Panc1 (cell line): ENCODE measurements around the gene CKM. TPM values are rescaled to one million over a fixed set of nuclear protein-coding genes. Genes with fewer than 3 reads are reported as not detected.

Experiments
- ATAC-seq: fragments of 200-7000 bp; cut with Tn5 transposase; 2 replicates; pipeline ENCODE4 v1.9.1; 2020; ENCODE audit warnings: mild to moderate bottlenecking, moderate library complexity
- BruUV-seq: library from RNA; stranded (reverse); fragments of 400-500 nt; replicated peaks from 2 replicates; lab custom pipeline; 2021; lab: Mats Ljungman, UMichigan
- CTCF ChIA-PET: fragments of 300-600 bp; sonication (Branson Sonifier 250); formaldehyde crosslinking; loops from one replicate; lab custom pipeline; 2022; ENCODE audit warnings: antibody characterized with exemption; lab: Charles Lee
- POLR2A ChIA-PET: fragments of 300-600 bp; sonication (Branson Sonifier 250); formaldehyde crosslinking; loops from one replicate; lab custom pipeline; 2022; ENCODE audit warnings: antibody characterized with exemption; lab: Charles Lee
- DNase-seq: peaks from one replicate; pipeline ENCODE4 v3.0.0-alpha.2; 2010; ENCODE audit warnings: low read depth, low spot score
- H3K27ac ChIP-seq: 2 replicates; pipeline ENCODE4 v1.5.1; 2011; ENCODE audit warnings: mild to moderate bottlenecking, low read length, inconsistent platforms
- H3K27me3 ChIP-seq: fragments of 200-500 bp; sonication (Bioruptor generic); 2 replicates; pipeline ENCODE4 v1.6.0; 2014; ENCODE audit warnings: low read length, inconsistent platforms; ENCODE audit not compliant: control insufficient read depth, insufficient read depth
- H3K36me3 ChIP-seq: fragments of 200-500 bp; sonication (Bioruptor generic); 2 replicates; pipeline ENCODE4 v1.5.1; 2014; ENCODE audit warnings: inconsistent platforms, mild to moderate bottlenecking, low read length, moderate library complexity; ENCODE audit not compliant: control insufficient read depth, insufficient read depth
- H3K4me1 ChIP-seq: 2 replicates; pipeline ENCODE4 v1.5.1; 2011; ENCODE audit warnings: inconsistent platforms, mild to moderate bottlenecking, low read length, moderate library complexity; ENCODE audit not compliant: control insufficient read depth, insufficient read depth
- H3K4me3 ChIP-seq, 2 experiments: 2 replicates each; pipeline ENCODE4 v1.5.1; 2011 to 2012; ENCODE audit warnings: low read depth in 2 of 2, low read length in 2 of 2, mild to moderate bottlenecking in 2 of 2, inconsistent platforms in 1 of 2, moderate library complexity in 1 of 2
- H3K9me3 ChIP-seq: fragments of 200-500 bp; sonication (Bioruptor generic); 2 replicates; pipeline ENCODE4 v1.5.1; 2014; ENCODE audit warnings: low read depth, mild to moderate bottlenecking, inconsistent platforms, low read length, moderate library complexity; ENCODE audit not compliant: control insufficient read depth, insufficient read depth
- POLR2AphosphoS5 ChIP-seq: IDR thresholded peaks from 2 replicates; pipeline ENCODE4 v1.6.1; 2012; ENCODE audit warnings: mild to moderate bottlenecking, low read depth, low read length, moderate library complexity
- SIN3A ChIP-seq: IDR thresholded peaks from 2 replicates; pipeline ENCODE4 v1.6.1; 2012; ENCODE audit warnings: low read depth, mild to moderate bottlenecking, low read length, moderate library complexity, borderline replicate concordance; ENCODE audit not compliant: insufficient read depth
- TCF7L2 ChIP-seq: IDR thresholded peaks from 2 replicates; pipeline ENCODE4 v1.6.1; 2011; ENCODE audit warnings: mild to moderate bottlenecking, low read depth, low read length, inconsistent platforms
- in situ Hi-C: cut with HindIII; loops from 2 replicates; pipeline ENCODE4 v1.10.0; 2016; ENCODE audit warnings: low sequenced_read_pairs, low pct_unique_long_range_greater_than_20kb
- intact Hi-C: fragments of 100-400 bp; cut with micrococcal nuclease; formaldehyde crosslinking; loops from one replicate; pipeline ENCODE4 v1.10.0; 2022; ENCODE audit not compliant: unreplicated experiment
- total RNA-seq: library from RNA; stranded (reverse); gene quantifications from one replicate; pipeline ENCODE4 v1.2.1, GENCODE V29; 2021; ENCODE audit not compliant: unreplicated experiment
- TF ChIP-seq, protein P1 (sequence below), 2 experiments: IDR thresholded peaks; 2 replicates each; pipeline ENCODE4 v1.6.1; 2011 to 2012; ENCODE audit warnings: low read depth in 2 of 2, control low read depth in 1 of 2, low read length in 1 of 2, mild to moderate bottlenecking in 1 of 2, moderate library complexity in 1 of 2; ENCODE audit not compliant: insufficient read depth in 1 of 2
- TF ChIP-seq, protein P2 (sequence below): fragments of 450-650 bp; IDR thresholded peaks from 2 replicates; pipeline ENCODE4 v1.5.1; 2017; ENCODE audit warnings: mild to moderate bottlenecking

The CKM gene
- total RNA-seq, 1 experiment from 2014 or later = not detected

DNA sequence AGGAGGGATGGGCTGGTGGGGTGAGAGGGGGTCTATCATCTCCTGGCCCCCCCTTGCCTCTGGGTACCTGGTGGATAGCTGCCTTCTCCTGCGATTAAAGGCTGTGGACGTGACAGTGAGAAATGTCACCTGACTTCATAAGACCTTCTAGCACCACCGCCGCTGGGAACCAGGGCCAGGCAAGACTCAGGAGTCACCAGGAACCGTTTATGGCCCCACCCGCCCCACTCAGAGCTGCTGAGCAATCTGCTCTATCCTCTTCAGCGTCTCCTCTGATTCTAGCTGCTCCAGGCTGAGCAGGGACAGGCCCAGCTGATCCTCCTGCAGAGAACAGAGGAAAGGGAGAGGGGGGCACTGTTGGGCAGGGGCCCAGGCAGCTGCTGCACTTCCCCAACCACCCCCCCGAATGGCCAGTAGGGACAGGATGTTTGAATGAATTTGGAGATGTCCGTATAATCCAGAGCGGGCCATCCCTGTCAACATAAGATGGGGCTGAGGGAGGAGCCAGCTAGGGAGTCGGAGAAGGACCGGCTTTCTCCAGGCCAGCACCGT lies 28.8 kb upstream of the CKM start:
- POLR2A ChIA-PET = no interaction called here
- TF ChIP-seq SIN3A = no peak
- TF ChIP-seq, protein P1, sequence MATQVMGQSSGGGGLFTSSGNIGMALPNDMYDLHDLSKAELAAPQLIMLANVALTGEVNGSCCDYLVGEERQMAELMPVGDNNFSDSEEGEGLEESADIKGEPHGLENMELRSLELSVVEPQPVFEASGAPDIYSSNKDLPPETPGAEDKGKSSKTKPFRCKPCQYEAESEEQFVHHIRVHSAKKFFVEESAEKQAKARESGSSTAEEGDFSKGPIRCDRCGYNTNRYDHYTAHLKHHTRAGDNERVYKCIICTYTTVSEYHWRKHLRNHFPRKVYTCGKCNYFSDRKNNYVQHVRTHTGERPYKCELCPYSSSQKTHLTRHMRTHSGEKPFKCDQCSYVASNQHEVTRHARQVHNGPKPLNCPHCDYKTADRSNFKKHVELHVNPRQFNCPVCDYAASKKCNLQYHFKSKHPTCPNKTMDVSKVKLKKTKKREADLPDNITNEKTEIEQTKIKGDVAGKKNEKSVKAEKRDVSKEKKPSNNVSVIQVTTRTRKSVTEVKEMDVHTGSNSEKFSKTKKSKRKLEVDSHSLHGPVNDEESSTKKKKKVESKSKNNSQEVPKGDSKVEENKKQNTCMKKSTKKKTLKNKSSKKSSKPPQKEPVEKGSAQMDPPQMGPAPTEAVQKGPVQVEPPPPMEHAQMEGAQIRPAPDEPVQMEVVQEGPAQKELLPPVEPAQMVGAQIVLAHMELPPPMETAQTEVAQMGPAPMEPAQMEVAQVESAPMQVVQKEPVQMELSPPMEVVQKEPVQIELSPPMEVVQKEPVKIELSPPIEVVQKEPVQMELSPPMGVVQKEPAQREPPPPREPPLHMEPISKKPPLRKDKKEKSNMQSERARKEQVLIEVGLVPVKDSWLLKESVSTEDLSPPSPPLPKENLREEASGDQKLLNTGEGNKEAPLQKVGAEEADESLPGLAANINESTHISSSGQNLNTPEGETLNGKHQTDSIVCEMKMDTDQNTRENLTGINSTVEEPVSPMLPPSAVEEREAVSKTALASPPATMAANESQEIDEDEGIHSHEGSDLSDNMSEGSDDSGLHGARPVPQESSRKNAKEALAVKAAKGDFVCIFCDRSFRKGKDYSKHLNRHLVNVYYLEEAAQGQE (IDR thresholded peaks at IDR 0.05; ENCODE audit: insufficient read depth in 1 of 2, low read depth in 2 of 2, low read length in 1 of 2) = no peak
- no peak for TF ChIP-seq TCF7L2
- no peak for TF ChIP-seq POLR2AphosphoS5
- TF ChIP-seq, protein P2, sequence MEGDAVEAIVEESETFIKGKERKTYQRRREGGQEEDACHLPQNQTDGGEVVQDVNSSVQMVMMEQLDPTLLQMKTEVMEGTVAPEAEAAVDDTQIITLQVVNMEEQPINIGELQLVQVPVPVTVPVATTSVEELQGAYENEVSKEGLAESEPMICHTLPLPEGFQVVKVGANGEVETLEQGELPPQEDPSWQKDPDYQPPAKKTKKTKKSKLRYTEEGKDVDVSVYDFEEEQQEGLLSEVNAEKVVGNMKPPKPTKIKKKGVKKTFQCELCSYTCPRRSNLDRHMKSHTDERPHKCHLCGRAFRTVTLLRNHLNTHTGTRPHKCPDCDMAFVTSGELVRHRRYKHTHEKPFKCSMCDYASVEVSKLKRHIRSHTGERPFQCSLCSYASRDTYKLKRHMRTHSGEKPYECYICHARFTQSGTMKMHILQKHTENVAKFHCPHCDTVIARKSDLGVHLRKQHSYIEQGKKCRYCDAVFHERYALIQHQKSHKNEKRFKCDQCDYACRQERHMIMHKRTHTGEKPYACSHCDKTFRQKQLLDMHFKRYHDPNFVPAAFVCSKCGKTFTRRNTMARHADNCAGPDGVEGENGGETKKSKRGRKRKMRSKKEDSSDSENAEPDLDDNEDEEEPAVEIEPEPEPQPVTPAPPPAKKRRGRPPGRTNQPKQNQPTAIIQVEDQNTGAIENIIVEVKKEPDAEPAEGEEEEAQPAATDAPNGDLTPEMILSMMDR = no peak
- in situ Hi-C loops (no loop called here), intact Hi-C loops (no loop called here)
- H3K36me3 ChIP-seq = no peaks in the 10 kb centered on the region; the same call in 1 of the 2 replicates
- DNase-seq (no peak), ATAC-seq (peak; percentile 37; the same call in 1 of the 2 replicates)
- H3K27ac ChIP-seq = no peak overlapping the region
- CTCF ChIA-PET = no interaction called here
- no peaks in the 10 kb centered on the region for H3K4me1 ChIP-seq
- no peak overlapping the region for H3K4me3 ChIP-seq
- H3K27me3 ChIP-seq = no peaks in the 10 kb centered on the region
- no TSS peak for BruUV-seq
- no peaks in the 10 kb centered on the region for H3K9me3 ChIP-seq

DNA sequence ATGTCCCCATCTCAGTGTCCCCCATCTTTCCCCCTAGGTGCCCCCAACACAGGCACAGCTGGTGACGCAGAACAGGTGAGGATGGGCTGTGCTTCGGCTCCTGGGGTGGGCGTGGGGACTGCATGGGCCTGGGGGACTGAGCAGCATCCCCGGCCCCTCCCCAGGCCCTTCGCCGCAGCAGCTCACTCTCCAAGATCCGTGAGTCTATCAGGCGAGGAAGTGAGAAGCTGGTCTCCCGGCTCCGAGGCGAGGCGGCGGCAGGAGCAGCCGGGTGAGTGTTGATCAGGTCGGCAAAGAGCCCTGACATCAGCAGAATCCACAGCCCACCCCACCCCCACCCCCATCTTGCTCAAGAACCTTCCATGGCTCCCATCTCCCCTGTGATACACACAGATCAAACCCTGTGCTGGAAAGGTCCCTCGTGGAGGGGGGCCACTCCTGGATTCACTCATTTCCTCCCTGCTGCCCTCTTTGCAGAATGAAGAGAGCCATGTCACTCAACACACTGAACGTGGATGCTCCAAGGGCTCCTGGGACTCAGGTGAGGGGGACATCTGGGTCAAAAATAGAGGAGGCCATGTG lies 27.9 kb upstream of the CKM start:
- in situ Hi-C loops (no loop called here), intact Hi-C loops (no loop called here)
- H3K27ac ChIP-seq = no peak overlapping the region
- no peaks in the 10 kb centered on the region for H3K27me3 ChIP-seq
- H3K9me3 ChIP-seq = no peaks in the 10 kb centered on the region
- H3K36me3 ChIP-seq = no peaks in the 10 kb centered on the region; the same call in 1 of the 2 replicates
- H3K4me1 ChIP-seq = no peaks in the 10 kb centered on the region
- POLR2A ChIA-PET = no interaction called here
- BruUV-seq = no TSS peak
- CTCF ChIA-PET = no interaction called here
- no peak overlapping the region for H3K4me3 ChIP-seq
- no peak for DNase-seq
- no peak for TF ChIP-seq POLR2AphosphoS5
- TF ChIP-seq SIN3A = no peak
- no peak for TF ChIP-seq TCF7L2
- TF ChIP-seq, protein P1 (IDR thresholded peaks at IDR 0.05; ENCODE audit: insufficient read depth in 1 of 2, low read depth in 2 of 2, low read length in 1 of 2) = no peak
- TF ChIP-seq, protein P2 = no peak
- no peak for ATAC-seq
